AG04449 (cell line): ENCODE results near the gene ZFR.

Experiments used
- CTCF ChIA-PET: fragments of 350-600 bp; formaldehyde crosslinking; extraction: SDS; loops from one replicate; lab custom pipeline; 2021; ENCODE audit warnings: antibody characterized with exemption; lab: Yijun Ruan, JAX
- POLR2A ChIA-PET: fragments of 400-600, 350-600 bp; formaldehyde crosslinking; extraction: SDS; loops from one replicate; lab custom pipeline; 2020; ENCODE audit warnings: antibody characterized with exemption, inconsistent platforms; lab: Yijun Ruan, JAX
- DNase-seq: peaks from one replicate; pipeline ENCODE4 v3.0.0-alpha.2; 2010; ENCODE audit warnings: low read depth, low spot score
- H3K4me3 ChIP-seq: 2 replicates; pipeline ENCODE4 v1.5.1; 2011; ENCODE audit warnings: low read depth, mild to moderate bottlenecking, control low read depth, low read length
- TF ChIP-seq, protein P1 (sequence below): IDR thresholded peaks from one replicate; pipeline ENCODE4 v1.5.1; 2011; ENCODE audit warnings: mild to moderate bottlenecking, moderate library complexity, low read length, control low read depth, inconsistent platforms; ENCODE audit not compliant: insufficient read depth; ENCODE audit errors: missing control alignments

Gene ZFR

GRCh38 chr5:32394981-32395380, 49.6 kb downstream of the ZFR start:
- TF ChIP-seq, protein P1, sequence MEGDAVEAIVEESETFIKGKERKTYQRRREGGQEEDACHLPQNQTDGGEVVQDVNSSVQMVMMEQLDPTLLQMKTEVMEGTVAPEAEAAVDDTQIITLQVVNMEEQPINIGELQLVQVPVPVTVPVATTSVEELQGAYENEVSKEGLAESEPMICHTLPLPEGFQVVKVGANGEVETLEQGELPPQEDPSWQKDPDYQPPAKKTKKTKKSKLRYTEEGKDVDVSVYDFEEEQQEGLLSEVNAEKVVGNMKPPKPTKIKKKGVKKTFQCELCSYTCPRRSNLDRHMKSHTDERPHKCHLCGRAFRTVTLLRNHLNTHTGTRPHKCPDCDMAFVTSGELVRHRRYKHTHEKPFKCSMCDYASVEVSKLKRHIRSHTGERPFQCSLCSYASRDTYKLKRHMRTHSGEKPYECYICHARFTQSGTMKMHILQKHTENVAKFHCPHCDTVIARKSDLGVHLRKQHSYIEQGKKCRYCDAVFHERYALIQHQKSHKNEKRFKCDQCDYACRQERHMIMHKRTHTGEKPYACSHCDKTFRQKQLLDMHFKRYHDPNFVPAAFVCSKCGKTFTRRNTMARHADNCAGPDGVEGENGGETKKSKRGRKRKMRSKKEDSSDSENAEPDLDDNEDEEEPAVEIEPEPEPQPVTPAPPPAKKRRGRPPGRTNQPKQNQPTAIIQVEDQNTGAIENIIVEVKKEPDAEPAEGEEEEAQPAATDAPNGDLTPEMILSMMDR: no peak
- ChIA-PET POLR2A (no interaction called here), CTCF (no interaction called here)
- no peak for DNase-seq
- H3K4me3 ChIP-seq: no peak overlapping the region

DNA sequence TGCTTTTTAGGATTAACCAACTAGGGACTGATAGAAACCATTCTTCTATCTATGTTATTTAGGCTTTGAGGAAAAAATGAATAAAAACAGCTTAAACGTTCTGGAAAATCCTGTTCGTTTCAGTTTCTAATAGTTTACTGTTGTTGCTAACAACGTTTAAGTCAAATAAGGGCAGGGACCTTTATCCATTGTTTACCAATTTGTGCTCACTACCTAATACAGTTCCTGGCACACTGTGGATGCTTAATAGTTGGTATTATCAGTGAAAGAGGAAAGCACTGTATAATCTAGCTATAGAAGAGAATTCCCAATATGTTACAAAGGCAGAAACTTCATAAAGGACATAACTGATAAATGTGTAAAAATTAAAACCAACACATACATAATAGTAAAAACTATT, 52.5 kb downstream of the ZFR start:
- ChIA-PET POLR2A (no interaction called here), CTCF (no interaction called here)
- no peak for DNase-seq
- H3K4me3 ChIP-seq: no peak overlapping the region
- TF ChIP-seq, protein P1: no peak

GRCh38 chr5:32390819-32391591, 53.5 kb downstream of the ZFR start:
- ChIA-PET POLR2A (no interaction called here), CTCF (interaction anchor here (1.3 to 1.4 kb wide), 2 partner anchors 9 to 199 kb away, joined by 4 to 6 read pairs; no protein-coding TSS in a partner anchor)
- no peak overlapping the region for H3K4me3 ChIP-seq
- TF ChIP-seq, protein P1: no peak
- DNase-seq: peak; percentile 3

DNA sequence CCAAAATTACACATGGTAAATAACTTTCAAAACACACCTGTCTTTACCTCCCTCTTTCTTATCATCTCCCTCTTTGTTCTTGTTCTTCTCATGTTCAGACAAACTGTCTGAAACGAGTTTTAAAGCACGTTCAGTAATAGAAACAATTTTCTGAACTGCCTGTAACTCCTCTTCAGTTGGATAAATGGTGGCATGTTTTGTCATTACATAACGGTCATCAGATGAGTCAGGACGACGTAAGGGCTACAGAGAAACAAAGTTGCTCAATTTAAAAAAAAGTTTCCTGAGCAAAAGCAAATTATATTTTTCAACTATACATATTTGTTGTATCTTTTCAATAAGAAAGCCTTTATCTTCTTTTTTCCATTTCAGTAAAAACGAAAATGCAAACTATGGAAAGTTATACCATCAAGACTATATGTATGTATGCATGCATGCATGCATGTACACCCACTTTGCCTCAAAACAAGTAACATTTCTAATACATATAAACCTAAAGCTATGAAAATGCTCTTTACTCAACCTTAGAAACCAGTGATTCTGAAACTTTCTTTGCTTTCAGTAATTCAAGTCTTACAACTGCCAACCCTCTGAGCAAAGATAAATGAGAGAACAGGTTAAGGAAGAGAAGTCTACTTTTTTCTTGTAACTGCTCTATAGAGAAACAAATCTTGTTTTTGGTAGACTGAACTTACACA, 56.0 kb downstream of the ZFR start:
- POLR2A ChIA-PET: no interaction called here
- no peak for DNase-seq
- TF ChIP-seq, protein P1: no peak
- H3K4me3 ChIP-seq: no peak overlapping the region
- CTCF ChIA-PET: interaction anchor here (1.0 to 1.9 kb wide), 6 partner anchors 7 to 202 kb away, joined by 3 to 9 read pairs (median 4); no protein-coding TSS in a partner anchor

DNA sequence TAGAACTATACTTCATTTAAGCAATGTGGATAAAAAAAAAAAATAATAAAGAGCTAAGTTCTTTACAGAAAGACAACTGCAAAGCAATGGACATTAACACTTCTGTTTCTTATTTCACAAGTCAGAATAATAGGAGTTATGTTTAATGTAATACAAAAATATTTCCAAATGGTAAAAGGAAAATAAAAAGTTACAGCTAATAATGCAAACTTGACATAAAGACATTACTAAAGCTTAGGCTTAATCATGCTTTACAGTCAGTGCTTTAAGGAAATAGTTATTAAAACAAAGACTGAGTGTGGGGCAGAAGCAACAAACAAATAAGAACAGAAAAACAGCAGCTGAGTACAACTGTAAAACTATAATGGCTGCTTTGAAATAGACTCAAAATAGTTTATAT, 56.7 kb downstream of the ZFR start:
- CTCF ChIA-PET: interaction anchor here (0.6 to 1.9 kb wide), 6 partner anchors 8 to 203 kb away, joined by 3 to 6 read pairs (median 3); no protein-coding TSS in a partner anchor
- TF ChIP-seq, protein P1: no peak
- H3K4me3 ChIP-seq: no peak overlapping the region
- POLR2A ChIA-PET: no interaction called here
- DNase-seq: no peak

GRCh38 chr5:32387211-32387610, 57.3 kb downstream of the ZFR start:
- ChIA-PET CTCF (interaction anchor here (1.0 to 1.9 kb wide), 7 partner anchors 9 to 203 kb away, joined by 3 to 6 read pairs (median 4); no protein-coding TSS in a partner anchor), POLR2A (no interaction called here)
- TF ChIP-seq, protein P1: no peak
- no peak for DNase-seq
- H3K4me3 ChIP-seq: no peak overlapping the region
